Measurements from ENCODE around the gene ASIC3. TPM values are rescaled to one million over a fixed set of nuclear protein-coding genes. Genes with fewer than 3 reads are reported as not detected.

Gene ASIC3
- total and polyA plus RNA-seq, 2 of the 8 experiments (the other 6 are each of a cell fraction or from before 2014, with no cell fraction given), result 1.6 to 1.9 TPM

DNA sequence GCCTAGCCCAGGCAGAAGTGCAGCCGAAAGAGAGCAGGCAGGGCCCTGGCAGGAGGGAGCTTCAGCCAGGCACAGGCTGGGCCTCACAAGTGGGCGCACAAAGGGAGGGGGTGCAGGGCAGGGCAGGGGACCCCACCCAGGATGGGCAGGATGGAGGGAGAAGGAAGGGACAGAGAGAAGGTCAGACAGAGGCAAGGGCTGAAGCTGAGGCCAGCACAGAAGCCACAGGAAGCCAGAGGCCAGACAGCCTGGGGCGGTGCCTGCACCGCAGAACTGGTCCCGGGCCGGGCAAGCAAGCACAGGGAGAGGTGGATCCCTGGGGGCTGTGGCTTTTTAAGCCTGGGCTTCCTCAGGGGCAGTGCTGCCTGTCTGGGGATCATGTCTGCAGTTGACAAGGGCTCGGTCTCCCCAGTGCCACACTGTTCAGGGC, 40.8 kb upstream of the ASIC3 start (continued):
- TF ChIP-seq POLR2AphosphoS5 (IDR thresholded peaks at IDR 0.05; ENCODE audit: low read depth, low read length) (no peak), CBX8 (IDR thresholded peaks at IDR 0.05; ENCODE audit: borderline replicate concordance, low read depth, low read length) (no peak), CHD2 (IDR thresholded peaks at IDR 0.05; ENCODE audit: low read length) (no peak), CTBP2 (IDR thresholded peaks at IDR 0.05; ENCODE audit: borderline replicate concordance, insufficient read depth, insufficient read length, low read length) (no peak), POU5F1 (IDR thresholded peaks at IDR 0.05; ENCODE audit: low read depth, low read length) (no peak), TBP (IDR thresholded peaks at IDR 0.05; ENCODE audit: low read depth, low read length) (no peak), KDM1A (IDR thresholded peaks at IDR 0.05; ENCODE audit: borderline replicate concordance, low read length) (no peak), SRF (IDR thresholded peaks at IDR 0.05; ENCODE audit: low read depth, low read length) (no peak), RBBP5 (IDR thresholded peaks at IDR 0.05; ENCODE audit: borderline replicate concordance, low read depth, low read length) (no peak)
- TF ChIP-seq, protein P1, sequence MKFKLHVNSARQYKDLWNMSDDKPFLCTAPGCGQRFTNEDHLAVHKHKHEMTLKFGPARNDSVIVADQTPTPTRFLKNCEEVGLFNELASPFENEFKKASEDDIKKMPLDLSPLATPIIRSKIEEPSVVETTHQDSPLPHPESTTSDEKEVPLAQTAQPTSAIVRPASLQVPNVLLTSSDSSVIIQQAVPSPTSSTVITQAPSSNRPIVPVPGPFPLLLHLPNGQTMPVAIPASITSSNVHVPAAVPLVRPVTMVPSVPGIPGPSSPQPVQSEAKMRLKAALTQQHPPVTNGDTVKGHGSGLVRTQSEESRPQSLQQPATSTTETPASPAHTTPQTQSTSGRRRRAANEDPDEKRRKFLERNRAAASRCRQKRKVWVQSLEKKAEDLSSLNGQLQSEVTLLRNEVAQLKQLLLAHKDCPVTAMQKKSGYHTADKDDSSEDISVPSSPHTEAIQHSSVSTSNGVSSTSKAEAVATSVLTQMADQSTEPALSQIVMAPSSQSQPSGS (IDR thresholded peaks at IDR 0.05; ENCODE audit: low read length), result no peak
